CD4-positive, alpha-beta T cell treated with Interleukin-10 for 1 hour (primary cell): ENCODE results near the gene CTAGE1.
"Not testable (repeated sequence)": the region's sequence is repeated elsewhere in the genome, so short reads cannot be mapped to it uniquely, and the experiment has no call there.

Source experiments
- DNase-seq: peaks from one replicate; pipeline ENCODE4 v3.0.0-alpha.2; 2020

Gene CTAGE1

DNA sequence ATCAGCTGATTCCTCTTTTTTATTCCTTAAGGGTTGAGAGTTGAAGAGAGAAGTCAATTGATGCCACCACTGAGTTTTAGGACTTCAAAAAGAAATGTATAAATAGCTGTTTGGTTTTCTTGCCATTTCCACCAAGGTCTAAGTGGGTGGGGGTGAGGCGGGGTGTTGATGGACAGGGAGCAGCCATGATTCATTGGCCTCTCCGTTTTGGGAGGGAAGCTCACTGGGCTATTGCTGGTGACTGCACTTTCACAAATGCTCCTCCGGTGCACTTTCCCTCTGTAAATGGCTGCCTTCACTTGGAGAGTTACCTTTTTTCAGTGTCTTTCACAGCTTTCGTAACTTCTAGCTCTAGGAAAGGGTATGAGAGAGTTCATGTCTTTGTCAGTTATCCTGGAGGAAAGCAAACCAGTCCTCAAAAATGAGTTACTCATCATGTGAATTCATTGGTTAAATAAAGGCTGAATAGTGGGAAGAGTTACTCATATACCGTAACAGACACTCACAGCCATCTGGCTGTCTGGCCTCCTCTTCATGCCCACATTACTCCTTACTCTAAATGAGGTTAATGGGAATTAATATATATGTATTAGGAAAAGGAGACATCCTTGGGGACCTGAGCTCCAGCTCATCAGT lies 17.4 kb upstream of the CTAGE1 start:
- no peak for DNase-seq

DNA sequence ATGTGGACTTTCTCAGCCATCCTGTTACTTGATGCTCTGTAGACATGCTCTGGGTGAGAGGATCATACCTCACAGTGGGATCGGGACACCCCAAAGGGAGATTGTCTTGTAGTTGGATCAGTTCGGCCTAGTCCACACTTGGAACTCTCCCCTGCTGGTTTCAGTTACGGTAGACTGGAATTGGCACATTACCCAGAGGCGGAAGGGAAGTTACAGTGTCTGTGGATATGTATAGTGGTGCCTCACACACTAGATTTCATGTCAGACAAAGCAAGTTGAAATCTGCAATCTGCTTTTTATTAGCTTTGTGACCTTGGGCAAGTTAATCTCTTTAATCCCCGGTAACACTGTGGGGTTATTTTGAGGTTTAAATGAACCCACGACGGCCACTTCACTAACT lies 16.2 kb upstream of the CTAGE1 start:
- no peak for DNase-seq

DNA sequence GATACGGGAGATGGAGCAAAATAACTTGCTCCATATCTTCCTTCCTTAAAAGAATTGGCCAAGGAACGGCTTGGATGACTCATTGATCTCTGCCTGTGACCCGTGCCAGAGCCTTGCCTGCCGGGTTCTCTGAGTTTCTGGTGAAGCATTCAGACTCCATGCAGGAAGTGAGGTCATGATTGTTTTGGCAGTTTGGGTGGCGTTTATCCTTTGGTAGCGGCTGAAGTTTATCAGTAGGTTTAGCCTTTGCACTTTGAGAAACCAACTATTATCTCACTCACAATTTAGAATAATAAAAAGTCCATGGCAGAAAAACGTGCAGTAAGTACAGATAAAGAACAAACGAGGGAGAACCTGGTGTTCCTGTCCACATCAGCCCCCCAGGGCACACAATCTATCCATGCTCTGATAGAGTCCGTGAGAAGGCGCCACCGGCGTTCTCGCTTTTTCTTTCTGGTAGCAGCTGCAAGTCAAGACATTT lies 15.0 kb upstream of the CTAGE1 start:
- DNase-seq, result no peak

GRCh38 chr18:22429564-22429963 lies 11.8 kb upstream of the CTAGE1 start:
- peak; percentile 4 for DNase-seq

DNA sequence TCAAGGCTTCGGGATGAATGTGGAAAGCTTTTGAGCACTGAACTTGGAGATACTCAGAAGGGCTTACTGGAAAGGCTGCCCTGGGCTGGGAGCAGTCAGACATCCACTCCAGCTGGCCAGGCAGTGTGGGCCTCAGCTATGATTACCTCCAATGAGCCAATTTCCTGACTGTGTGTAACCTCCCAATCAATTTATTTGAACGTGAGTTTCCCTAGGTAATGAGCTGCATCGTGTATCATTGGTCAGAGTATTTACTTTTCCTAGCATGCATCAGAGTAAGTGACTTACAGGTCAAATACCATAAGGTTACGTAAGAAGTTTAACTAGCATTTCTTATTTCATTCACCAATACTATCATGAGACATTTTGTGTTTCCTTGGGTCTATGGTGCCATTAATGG lies 11.0 kb upstream of the CTAGE1 start:
- DNase-seq, result no peak

- DNase-seq, result no peak
Observed at GRCh38 chr18:22427822-22428549, 10.3 kb upstream of the CTAGE1 start.

DNA sequence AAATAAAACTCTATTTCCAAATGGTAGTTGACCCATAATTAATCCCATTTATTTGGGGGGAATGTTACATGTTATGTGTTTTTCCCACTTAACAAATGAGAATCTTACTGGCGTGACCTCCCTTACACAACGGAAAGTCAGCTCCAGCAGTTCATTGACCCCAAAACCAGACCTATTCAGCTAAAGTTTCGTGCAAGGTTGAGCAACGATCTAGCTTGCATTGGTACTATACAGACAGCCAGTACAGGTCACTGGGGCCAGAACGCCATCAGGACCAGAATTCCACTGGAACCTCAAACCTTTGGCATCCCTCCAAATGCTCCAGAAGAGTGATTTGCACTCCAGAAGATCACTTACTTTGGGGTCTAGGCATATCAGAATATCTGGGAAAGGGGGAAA lies 6.8 kb upstream of the CTAGE1 start:
- DNase-seq, result no peak

DNA sequence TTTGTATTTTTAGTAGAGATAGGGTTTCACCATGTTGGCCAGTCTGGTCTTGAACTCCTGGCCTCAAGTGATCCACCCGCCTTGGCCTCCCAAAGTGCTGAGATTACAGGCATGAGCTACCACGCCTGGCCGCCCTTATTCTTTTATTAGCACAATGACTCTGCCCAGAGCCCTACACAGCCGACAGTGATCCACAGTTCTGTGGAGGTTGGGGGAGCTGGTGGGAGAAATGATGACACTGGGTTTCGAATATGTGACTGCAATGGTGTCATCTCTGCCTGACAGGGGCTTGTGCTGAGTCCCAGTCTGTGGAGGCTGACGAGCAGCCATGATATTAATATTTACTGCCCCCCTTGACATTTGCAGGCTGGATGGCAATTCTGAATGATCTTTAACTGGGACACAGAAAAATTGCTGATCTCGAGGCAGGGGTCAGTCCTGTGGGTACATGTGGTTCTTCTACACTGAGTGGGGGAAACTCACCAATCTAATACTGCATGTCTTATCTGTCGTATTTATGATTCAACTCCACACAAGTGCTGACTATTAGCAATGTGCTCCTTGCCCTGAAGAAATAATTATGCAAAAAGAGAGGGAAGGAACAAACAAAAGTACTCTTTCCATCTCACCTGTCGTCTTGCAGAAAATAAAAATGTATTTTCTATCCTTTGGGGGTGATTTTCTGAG lies 6.3 kb upstream of the CTAGE1 start:
- no peak for DNase-seq

- DNase-seq, result no peak
Observed at GRCh38 chr18:22422909-22423548, 5.3 kb upstream of the CTAGE1 start.

DNA sequence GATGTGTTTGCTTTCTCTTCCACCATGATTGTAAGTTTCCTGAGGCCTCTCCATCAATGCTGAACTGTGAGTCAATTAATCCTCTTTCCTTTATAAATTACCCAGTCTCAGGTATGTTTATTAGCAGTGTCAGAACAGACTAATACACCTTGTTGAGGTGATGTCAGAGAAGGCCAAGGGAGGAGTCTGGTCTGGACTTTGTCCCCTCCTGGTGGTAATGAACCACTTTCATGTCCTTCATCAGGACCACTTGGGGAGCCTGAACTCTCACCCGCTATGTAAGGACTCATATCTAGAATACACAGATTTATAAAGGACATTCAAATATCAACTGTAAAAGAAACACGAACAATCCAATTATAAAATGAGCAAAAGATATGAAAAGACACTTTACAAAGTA lies 2.9 kb upstream of the CTAGE1 start:
- DNase-seq, result no peak

DNA sequence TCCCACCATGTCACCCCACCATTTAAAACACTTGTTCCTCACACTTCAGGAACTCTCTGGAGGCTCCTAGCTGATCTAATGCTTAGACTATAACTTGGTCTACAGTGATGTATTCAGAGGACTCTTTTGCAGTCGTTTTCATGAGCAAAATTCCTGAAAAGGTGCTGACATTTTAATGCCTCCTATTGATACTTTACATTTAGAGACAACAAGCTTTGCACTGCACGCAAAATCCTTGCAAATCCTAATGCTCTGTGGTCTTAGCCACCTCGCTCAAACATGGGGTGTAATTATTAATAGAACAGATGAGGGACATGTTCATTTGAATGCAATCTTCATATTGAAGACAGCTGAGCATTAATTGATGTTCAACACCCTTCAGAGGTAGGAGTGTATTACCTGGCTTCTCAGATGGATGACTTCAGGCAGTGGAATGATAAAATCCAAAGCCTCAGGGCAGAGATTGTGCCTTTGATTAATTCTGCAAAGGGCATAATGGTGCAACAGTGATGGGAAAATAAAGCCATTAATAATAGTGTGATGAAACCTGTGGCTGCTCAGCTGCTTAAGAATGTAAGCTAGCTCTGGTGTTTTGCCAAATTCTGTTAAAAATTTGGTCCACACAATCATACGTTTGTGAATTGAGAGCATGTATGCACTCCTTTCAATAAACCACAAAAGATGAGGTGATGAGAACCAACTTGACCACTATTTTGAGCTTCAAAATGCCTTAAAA lies 5.4 kb downstream of the CTAGE1 start:
- DNase-seq, result no peak

- DNase-seq, result no peak
Observed at GRCh38 chr18:22411446-22411845, 6.3 kb downstream of the CTAGE1 start.

GRCh38 chr18:22410126-22410525 lies 7.6 kb downstream of the CTAGE1 start:
- no peak for DNase-seq

- no peak for DNase-seq
Observed at GRCh38 chr18:22409445-22409844, 8.3 kb downstream of the CTAGE1 start.

GRCh38 chr18:22408059-22408458 lies 9.7 kb downstream of the CTAGE1 start:
- DNase-seq, result peak; percentile 23

- no peak for DNase-seq
Observed at GRCh38 chr18:22405142-22405541, 12.6 kb downstream of the CTAGE1 start.

DNA sequence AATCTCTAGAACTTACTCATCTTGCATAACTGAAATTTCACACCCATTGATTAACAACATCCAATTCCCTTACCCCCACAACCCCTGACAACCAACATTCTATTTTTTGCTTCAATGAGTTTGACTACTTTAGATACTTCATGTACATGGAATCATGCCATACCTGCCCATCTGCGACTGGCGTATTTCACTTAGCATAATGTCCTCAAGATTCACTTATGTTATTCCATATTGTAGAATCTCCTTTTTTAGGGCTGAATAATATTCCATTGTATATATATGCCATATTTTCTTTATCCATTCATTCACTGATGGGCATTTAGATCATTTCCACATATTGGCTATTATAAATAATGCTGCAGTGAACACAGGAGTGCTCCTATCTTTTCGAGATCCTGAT lies 13.8 kb downstream of the CTAGE1 start:
- no peak for DNase-seq

- no peak for DNase-seq
Observed at GRCh38 chr18:22399949-22400348, 17.8 kb downstream of the CTAGE1 start.

GRCh38 chr18:22398464-22398863 lies 19.3 kb downstream of the CTAGE1 start:
- no peak for DNase-seq

DNA sequence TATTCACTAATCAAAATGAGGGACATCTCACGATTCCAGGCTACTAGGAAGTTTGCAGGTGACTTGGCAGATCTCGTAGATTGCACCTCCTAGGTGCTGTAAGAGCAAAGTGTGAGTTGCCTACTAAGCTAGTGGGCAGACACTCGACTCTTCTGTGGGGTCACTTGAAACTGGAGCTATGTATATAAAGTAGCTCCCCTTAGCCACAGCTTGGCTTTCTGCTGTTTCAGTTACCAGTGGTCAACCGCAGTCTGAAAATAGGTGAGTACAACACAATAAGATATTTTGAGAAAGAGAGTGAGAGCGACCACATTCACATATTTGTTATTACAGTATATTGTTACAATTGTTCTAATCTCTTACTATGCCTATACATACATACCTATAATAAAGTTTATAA lies 23.3 kb downstream of the CTAGE1 start:
- DNase-seq, result no peak

GRCh38 chr18:22393164-22393563 lies 24.6 kb downstream of the CTAGE1 start:
- DNase-seq, result not testable (repeated sequence)

DNA sequence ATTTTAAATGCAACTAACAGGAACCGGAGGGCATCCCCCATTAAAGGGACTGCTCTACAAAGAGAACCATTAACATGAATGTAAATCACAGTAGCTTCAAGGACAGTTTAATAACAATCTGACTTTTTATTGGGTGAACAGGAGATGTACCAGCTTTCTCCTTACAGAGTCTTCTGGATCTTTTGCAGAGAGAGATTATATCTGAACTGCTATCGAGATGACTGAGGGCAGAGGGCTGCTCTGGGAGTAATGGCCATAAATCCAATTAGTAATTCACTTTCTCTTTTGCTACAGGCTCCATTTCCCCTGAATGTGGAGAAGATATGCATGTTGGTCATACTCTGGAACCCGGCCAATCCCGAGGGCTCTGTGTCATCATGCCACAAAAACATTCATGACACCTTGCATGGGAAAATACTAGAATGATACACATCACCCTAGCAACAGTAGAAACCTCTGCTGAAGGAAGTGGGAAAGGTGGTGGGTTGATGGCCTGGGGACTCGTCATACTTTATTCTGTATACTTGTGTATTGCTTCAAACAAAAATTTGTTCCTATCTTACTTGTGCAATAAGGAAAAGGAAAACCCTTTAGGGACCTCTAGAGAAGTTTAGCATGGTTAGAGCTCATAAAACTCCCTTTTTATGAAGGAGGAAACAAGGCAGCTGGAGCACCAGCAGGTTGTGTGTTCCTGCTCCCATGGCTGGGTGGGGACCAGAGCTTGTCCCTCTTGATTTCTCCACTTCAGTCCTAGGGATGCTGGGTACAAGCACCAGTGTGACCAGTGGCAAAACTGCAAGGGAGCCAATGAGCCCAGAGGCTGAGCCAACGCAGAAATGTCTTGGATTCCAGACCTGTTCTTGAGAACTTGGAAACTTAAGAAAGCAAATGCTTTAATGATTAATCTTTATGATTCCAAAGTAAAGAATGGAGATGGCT lies 26.0 kb downstream of the CTAGE1 start:
- peak; percentile 62 for DNase-seq
